Omental fat pad (tissue), 4 donors: Measurements from ENCODE around the gene FASLG. TPM values are rescaled to one million over a fixed set of nuclear protein-coding genes. Genes with fewer than 3 reads are reported as not detected.

Experiments
- ATAC-seq: fragments of 150-250 bp; one replicate; pipeline ENCODE4 v1.9.1; 2016; ENCODE audit warnings: mild to moderate bottlenecking, moderate library complexity; ENCODE audit not compliant: low FRiP score
- DNase-seq: peaks from one replicate; pipeline ENCODE4 v3.0.0-alpha.2; 2019; ENCODE audit warnings: low spot score
- small RNA-seq: library from RNA; depleted of rRNA; stranded (forward); fragments of <200 nt; gene quantifications from one replicate; pipeline ENCODE3, GENCODE V24; 2016
- total RNA-seq, 4 donors: library from RNA; depleted of rRNA; stranded (reverse); fragments of >200 nt; gene quantifications; one replicate each; pipeline ENCODE4 v1.1.0, GENCODE V29; 2016
- TF ChIP-seq, protein P1 (sequence below), 3 donors: fragments of 450-650 bp; IDR thresholded peaks; one replicate each; pipeline ENCODE4 v1.5.1; 2016 to 2017; ENCODE audit warnings: antibody characterized with exemption in 3 of 3, mild to moderate bottlenecking in 3 of 3, moderate library complexity in 2 of 3

Gene FASLG
- total RNA-seq, 4 donors from 2014 or later: 0.24 to 0.31 TPM; not detected in 2

- DNase-seq (no peak), ATAC-seq (no peak)
- TF ChIP-seq, protein P1, sequence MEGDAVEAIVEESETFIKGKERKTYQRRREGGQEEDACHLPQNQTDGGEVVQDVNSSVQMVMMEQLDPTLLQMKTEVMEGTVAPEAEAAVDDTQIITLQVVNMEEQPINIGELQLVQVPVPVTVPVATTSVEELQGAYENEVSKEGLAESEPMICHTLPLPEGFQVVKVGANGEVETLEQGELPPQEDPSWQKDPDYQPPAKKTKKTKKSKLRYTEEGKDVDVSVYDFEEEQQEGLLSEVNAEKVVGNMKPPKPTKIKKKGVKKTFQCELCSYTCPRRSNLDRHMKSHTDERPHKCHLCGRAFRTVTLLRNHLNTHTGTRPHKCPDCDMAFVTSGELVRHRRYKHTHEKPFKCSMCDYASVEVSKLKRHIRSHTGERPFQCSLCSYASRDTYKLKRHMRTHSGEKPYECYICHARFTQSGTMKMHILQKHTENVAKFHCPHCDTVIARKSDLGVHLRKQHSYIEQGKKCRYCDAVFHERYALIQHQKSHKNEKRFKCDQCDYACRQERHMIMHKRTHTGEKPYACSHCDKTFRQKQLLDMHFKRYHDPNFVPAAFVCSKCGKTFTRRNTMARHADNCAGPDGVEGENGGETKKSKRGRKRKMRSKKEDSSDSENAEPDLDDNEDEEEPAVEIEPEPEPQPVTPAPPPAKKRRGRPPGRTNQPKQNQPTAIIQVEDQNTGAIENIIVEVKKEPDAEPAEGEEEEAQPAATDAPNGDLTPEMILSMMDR (IDR thresholded peaks at IDR 0.05): no peak
Measured at GRCh38 chr1:172704420-172705210, 45.7 kb downstream of the FASLG start.

GRCh38 chr1:172708452-172708851, 49.5 kb downstream of the FASLG start:
- TF ChIP-seq, protein P1 (IDR thresholded peaks at IDR 0.05): no peak
- ATAC-seq (no peak), DNase-seq (no peak)

DNA sequence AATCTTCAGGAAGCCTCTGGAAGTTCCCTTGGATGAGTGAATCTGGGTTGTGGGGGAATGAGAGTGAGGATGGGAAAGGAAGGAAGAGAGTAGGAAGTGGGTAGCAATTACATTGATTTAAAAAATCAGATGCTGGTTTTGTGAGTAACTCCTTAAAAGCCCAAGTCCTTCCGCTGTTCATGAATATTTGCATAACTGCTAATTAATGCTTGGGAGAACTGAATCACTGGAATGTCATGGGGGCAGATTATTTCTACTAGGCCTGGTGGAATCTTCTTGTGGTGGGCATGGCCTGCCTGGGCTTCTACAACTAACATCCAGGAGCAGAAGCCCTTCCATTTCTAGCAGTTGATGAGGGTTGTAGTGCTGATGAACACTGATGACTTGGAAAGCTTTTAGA, 52.7 kb downstream of the FASLG start:
- ATAC-seq (no peak), DNase-seq (no peak)
- TF ChIP-seq, protein P1 (IDR thresholded peaks at IDR 0.05): no peak

- DNase-seq (no peak), ATAC-seq (no peak)
- TF ChIP-seq, protein P1 (IDR thresholded peaks at IDR 0.05): no peak
Measured at GRCh38 chr1:172713466-172713865, 54.6 kb downstream of the FASLG start.

Small RNAs within 50 kb of the gene (small RNA-seq; reads per million reads assigned to genes)
- gene RNU6-693P: not detected

Other genes with a start within 250 kb of the FASLG start
- gene C1orf105, start 238.4 kb upstream of the FASLG start, total RNA-seq: not detected
- gene PIGC, start 215.0 kb upstream of the FASLG start, total RNA-seq: 10 to 100 TPM; 12.6 to 20.2 (median 19.5) TPM
- gene SUCO, start 126.0 kb upstream of the FASLG start, total RNA-seq: 10 to 100 TPM; 39.6 to 61.8 (median 44.5) TPM